ENCODE results near the gene VAT1L.

DNA sequence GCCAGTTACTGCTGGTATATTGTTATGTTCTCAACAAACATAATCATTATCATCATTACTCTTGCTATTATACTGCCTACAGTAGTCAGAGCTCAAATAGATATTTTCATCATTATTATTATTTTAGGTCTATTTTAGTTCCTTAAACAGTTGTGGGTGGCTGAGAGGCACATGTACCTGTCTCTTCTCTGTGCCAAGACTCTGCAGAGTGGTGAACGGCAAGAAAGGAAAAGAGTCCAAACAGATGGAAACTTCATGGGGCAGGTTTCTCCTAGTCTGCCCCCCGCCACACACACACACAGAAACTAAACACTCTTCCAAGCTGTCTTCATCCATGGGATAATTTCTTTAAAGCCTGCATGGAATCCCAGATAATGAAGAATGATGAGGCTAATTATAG, 156.3 kb downstream of the VAT1L start:
- TF ChIP-seq CTCF (IDR thresholded peaks at IDR 0.05) (no peak), POLR2A (IDR thresholded peaks at IDR 0.05) (no peak)

All from stomach (tissue), 4 donors.